Fibroblast of lung (primary cell): ENCODE measurements around the gene TBC1D19. TPM values are rescaled to one million over a fixed set of nuclear protein-coding genes. Genes with fewer than 3 reads are reported as not detected.
"Not testable (repeated sequence)": the region's sequence is repeated elsewhere in the genome, so short reads cannot be mapped to it uniquely, and the experiment has no call there.

Experiments
- DNase-seq, 2 donors: peaks; one replicate each; pipeline versions ENCODE4 v3.0.0 to v3.0.0-alpha.2; 2010; ENCODE audit warnings: low read depth in 2 of 2
- H2AFZ ChIP-seq: 2 replicates; pipeline ENCODE4 v1.5.1; 2012; ENCODE audit warnings: low read length, control low read depth, inconsistent platforms
- H3K27ac ChIP-seq: 2 replicates; pipeline ENCODE4 v1.5.1; 2011; ENCODE audit warnings: low read length, control low read depth; ENCODE audit not compliant: insufficient read depth
- H3K27me3 ChIP-seq: 2 replicates; pipeline ENCODE4 v1.5.1; 2011; ENCODE audit warnings: mild to moderate bottlenecking, low read length; ENCODE audit not compliant: control insufficient read depth, insufficient read depth
- H3K36me3 ChIP-seq: 2 replicates; pipeline ENCODE4 v1.5.1; 2011; ENCODE audit warnings: low read length; ENCODE audit not compliant: control insufficient read depth, insufficient read depth
- H3K4me1 ChIP-seq: 2 replicates; pipeline ENCODE4 v1.5.1; 2011; ENCODE audit warnings: low read length; ENCODE audit not compliant: control insufficient read depth, insufficient read depth; ENCODE audit errors: extremely low read depth
- H3K4me2 ChIP-seq: 2 replicates; pipeline ENCODE4 v1.5.1; 2011; ENCODE audit warnings: low read length, control low read depth; ENCODE audit not compliant: insufficient read depth; ENCODE audit errors: extremely low read depth
- H3K4me3 ChIP-seq, 4 experiments: fragments of 200-600 bp in 1 of 4; sonication (generic) in 1 of 4; replicated peaks in 1 of 4; 2 replicates each; pipeline ENCODE4 v1.5.1; 2011 to 2016; ENCODE audit warnings: low read length in 4 of 4, low read depth in 3 of 4, mild to moderate bottlenecking in 3 of 4, control low read depth in 2 of 4, inconsistent platforms in 1 of 4, mixed read lengths in 1 of 4; ENCODE audit not compliant: insufficient read depth in 1 of 4; ENCODE audit errors: control extremely low read depth in 1 of 4
- H3K79me2 ChIP-seq: 2 replicates; pipeline ENCODE4 v1.5.1; 2012; ENCODE audit warnings: mild to moderate bottlenecking, low read length, inconsistent platforms; ENCODE audit not compliant: control insufficient read depth, insufficient read depth
- H3K9ac ChIP-seq: 2 replicates; pipeline ENCODE4 v1.5.1; 2011; ENCODE audit warnings: mild to moderate bottlenecking, low read length, control low read depth; ENCODE audit not compliant: insufficient read depth
- H3K9me3 ChIP-seq: 2 replicates; pipeline ENCODE4 v1.5.1; 2012; ENCODE audit warnings: low read depth, low read length; ENCODE audit not compliant: control insufficient read depth, insufficient read depth
- H4K20me1 ChIP-seq: 2 replicates; pipeline ENCODE4 v1.5.1; 2011; ENCODE audit warnings: low read length; ENCODE audit not compliant: control insufficient read depth, insufficient read depth; ENCODE audit errors: extremely low read depth
- CTCF ChIP-seq, 2 donors: IDR thresholded peaks in 1 of 2; conservative IDR thresholded peaks in 1 of 2; 1 replicate in 1 of 2; 2 replicates in 1 of 2; pipeline ENCODE4 v1.5.1; 2011 to 2012; ENCODE audit warnings: low read length in 2 of 2, control low read depth in 1 of 2, inconsistent platforms in 1 of 2, low read depth in 1 of 2, mild to moderate bottlenecking in 1 of 2
- EZH2 ChIP-seq: IDR thresholded peaks from 2 replicates; pipeline ENCODE4 v1.5.1; 2012; ENCODE audit warnings: low read length, control low read depth, mild to moderate bottlenecking; ENCODE audit errors: missing control alignments
- polyA plus RNA-seq, 2 donors: library from polyadenylated mRNA; depleted of rRNA in 1 of 2; stranded (reverse) in 1 of 2; unstranded in 1 of 2; fragments of >200 nt; gene quantifications; 2 replicates each; pipeline ENCODE4 v1.2.1, GENCODE V29; 2011 to 2012; ENCODE audit warnings: missing spikeins in 1 of 2
- total RNA-seq: library from RNA; depleted of rRNA; stranded (reverse); fragments of >200 nt; gene quantifications from 2 replicates; pipeline ENCODE4 v1.2.1, GENCODE V29; 2014

TBC1D19 gene
- total and polyA plus RNA-seq, 2 donors (not counting 1 experiment from before 2014, with no cell fraction given): 38.2 to 132 TPM

- H3K4me1 ChIP-seq: no peaks in the 10 kb centered on the region
- no peaks in the 10 kb centered on the region for H3K27me3 ChIP-seq
- no peak for DNase-seq
- H3K36me3 ChIP-seq: no peaks in the 10 kb centered on the region
- H3K4me3 ChIP-seq: no peak overlapping the region
- TF ChIP-seq CTCF (conservative IDR thresholded peaks at IDR 0.05 in 1 of 2, IDR thresholded peaks at IDR 0.05 in 1 of 2; ENCODE audit: low read depth in 1 of 2, low read length in 2 of 2) (no peak), EZH2 (no peak)
- H2AFZ ChIP-seq: no peak overlapping the region
- H4K20me1 ChIP-seq: no peaks in the 10 kb centered on the region
- no peak overlapping the region for H3K27ac ChIP-seq
- H3K4me2 ChIP-seq: no peak overlapping the region
- H3K9ac ChIP-seq: no peak overlapping the region
- no peaks in the 10 kb centered on the region for H3K9me3 ChIP-seq
- no peaks in the 10 kb centered on the region for H3K79me2 ChIP-seq
Observed at GRCh38 chr4:26632916-26633315, 49.0 kb downstream of the TBC1D19 start.

GRCh38 chr4:26634237-26634636 is 50.4 kb downstream of the TBC1D19 start:
- no peaks in the 10 kb centered on the region for H3K36me3 ChIP-seq
- no peak overlapping the region for H3K4me3 ChIP-seq
- no peak overlapping the region for H3K4me2 ChIP-seq
- no peak overlapping the region for H2AFZ ChIP-seq
- H3K27ac ChIP-seq: no peak overlapping the region
- no peaks in the 10 kb centered on the region for H3K79me2 ChIP-seq
- no peaks in the 10 kb centered on the region for H3K27me3 ChIP-seq
- no peak overlapping the region for H3K9ac ChIP-seq
- H3K9me3 ChIP-seq: no peaks in the 10 kb centered on the region
- no peak for TF ChIP-seq EZH2
- no peak for TF ChIP-seq CTCF (conservative IDR thresholded peaks at IDR 0.05 in 1 of 2, IDR thresholded peaks at IDR 0.05 in 1 of 2; ENCODE audit: low read depth in 1 of 2, low read length in 2 of 2)
- H4K20me1 ChIP-seq: no peaks in the 10 kb centered on the region
- no peaks in the 10 kb centered on the region for H3K4me1 ChIP-seq
- no peak for DNase-seq

GRCh38 chr4:26636458-26636857 is 52.6 kb downstream of the TBC1D19 start:
- no peak for DNase-seq
- Histone ChIP-seq H3K36me3 (no peaks in the 10 kb centered on the region), H2AFZ (no peak overlapping the region), H3K4me2 (no peak overlapping the region), H3K27me3 (no peaks in the 10 kb centered on the region), H3K4me1 (no peaks in the 10 kb centered on the region), H3K27ac (no peak overlapping the region), H3K9ac (no peak overlapping the region), H3K4me3 (no peak overlapping the region), H3K79me2 (no peaks in the 10 kb centered on the region), H4K20me1 (no peaks in the 10 kb centered on the region), H3K9me3 (no peaks in the 10 kb centered on the region)
- TF ChIP-seq CTCF (conservative IDR thresholded peaks at IDR 0.05 in 1 of 2, IDR thresholded peaks at IDR 0.05 in 1 of 2; ENCODE audit: low read depth in 1 of 2, low read length in 2 of 2): no peak
- no peak for TF ChIP-seq EZH2

GRCh38 chr4:26640639-26641038 is 56.8 kb downstream of the TBC1D19 start:
- H3K4me3 ChIP-seq, H3K27me3 ChIP-seq, H3K4me1 ChIP-seq, H3K79me2 ChIP-seq, H3K9me3 ChIP-seq, H2AFZ ChIP-seq, H3K4me2 ChIP-seq, H3K27ac ChIP-seq, H4K20me1 ChIP-seq, DNase-seq, H3K9ac ChIP-seq, H3K36me3 ChIP-seq: not testable (repeated sequence)
